Measurements from ENCODE around the gene SCMH1. TPM values are rescaled to one million over a fixed set of nuclear protein-coding genes. Genes with fewer than 3 reads are reported as not detected.

SCMH1 gene
- polyA plus RNA-seq, 1 donor from 2014 or later: 23.0 TPM

- Histone ChIP-seq H3K36me3 (ENCODE audit: insufficient read depth, low read length) (no peaks in the 10 kb centered on the region), H3K27ac (ENCODE audit: low read length) (no peak overlapping the region), H3K9me3 (ENCODE audit: low read length) (no peaks in the 10 kb centered on the region), H3F3A (ENCODE audit: insufficient read depth, low read length, poor library complexity, severe bottlenecking) (no peaks in the 10 kb centered on the region), H3K79me2 (replicated peaks; ENCODE audit: insufficient read depth, low read length) (no peaks in the 10 kb centered on the region), H4K20me1 (ENCODE audit: insufficient read depth) (no peaks in the 10 kb centered on the region), H3K4me3 (ENCODE audit: low read length) (no peak overlapping the region), H3K27me3 (ENCODE audit: insufficient read depth, low read depth, low read length) (no peaks in the 10 kb centered on the region), H2AFZ (ENCODE audit: low read depth, low read length) (no peak overlapping the region), H3K9ac (ENCODE audit: low read length) (no peak overlapping the region), H3K9me2 (ENCODE audit: insufficient read depth, low read length) (no peaks in the 10 kb centered on the region), H3K4me2 (ENCODE audit: low read length) (no peak overlapping the region)
- TF ChIP-seq, protein P1, sequence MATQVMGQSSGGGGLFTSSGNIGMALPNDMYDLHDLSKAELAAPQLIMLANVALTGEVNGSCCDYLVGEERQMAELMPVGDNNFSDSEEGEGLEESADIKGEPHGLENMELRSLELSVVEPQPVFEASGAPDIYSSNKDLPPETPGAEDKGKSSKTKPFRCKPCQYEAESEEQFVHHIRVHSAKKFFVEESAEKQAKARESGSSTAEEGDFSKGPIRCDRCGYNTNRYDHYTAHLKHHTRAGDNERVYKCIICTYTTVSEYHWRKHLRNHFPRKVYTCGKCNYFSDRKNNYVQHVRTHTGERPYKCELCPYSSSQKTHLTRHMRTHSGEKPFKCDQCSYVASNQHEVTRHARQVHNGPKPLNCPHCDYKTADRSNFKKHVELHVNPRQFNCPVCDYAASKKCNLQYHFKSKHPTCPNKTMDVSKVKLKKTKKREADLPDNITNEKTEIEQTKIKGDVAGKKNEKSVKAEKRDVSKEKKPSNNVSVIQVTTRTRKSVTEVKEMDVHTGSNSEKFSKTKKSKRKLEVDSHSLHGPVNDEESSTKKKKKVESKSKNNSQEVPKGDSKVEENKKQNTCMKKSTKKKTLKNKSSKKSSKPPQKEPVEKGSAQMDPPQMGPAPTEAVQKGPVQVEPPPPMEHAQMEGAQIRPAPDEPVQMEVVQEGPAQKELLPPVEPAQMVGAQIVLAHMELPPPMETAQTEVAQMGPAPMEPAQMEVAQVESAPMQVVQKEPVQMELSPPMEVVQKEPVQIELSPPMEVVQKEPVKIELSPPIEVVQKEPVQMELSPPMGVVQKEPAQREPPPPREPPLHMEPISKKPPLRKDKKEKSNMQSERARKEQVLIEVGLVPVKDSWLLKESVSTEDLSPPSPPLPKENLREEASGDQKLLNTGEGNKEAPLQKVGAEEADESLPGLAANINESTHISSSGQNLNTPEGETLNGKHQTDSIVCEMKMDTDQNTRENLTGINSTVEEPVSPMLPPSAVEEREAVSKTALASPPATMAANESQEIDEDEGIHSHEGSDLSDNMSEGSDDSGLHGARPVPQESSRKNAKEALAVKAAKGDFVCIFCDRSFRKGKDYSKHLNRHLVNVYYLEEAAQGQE (IDR thresholded peaks at IDR 0.05; ENCODE audit: borderline replicate concordance): no peak
- TF ChIP-seq CTCF (IDR thresholded peaks at IDR 0.05; ENCODE audit: poor library complexity, severe bottlenecking) (no peak), MXI1 (conservative IDR thresholded peaks at IDR 0.05; ENCODE audit: poor library complexity, severe bottlenecking) (no peak), SMC3 (conservative IDR thresholded peaks at IDR 0.05; ENCODE audit: poor library complexity) (no peak), EP300 (conservative IDR thresholded peaks at IDR 0.05; ENCODE audit: poor library complexity, severe bottlenecking) (no peak), EZH2 (IDR thresholded peaks at IDR 0.05; ENCODE audit: borderline replicate concordance, insufficient read depth, low read length, poor library complexity, severe bottlenecking) (no peak), POLR2AphosphoS5 (IDR thresholded peaks at IDR 0.05) (no peak), RAD21 (conservative IDR thresholded peaks at IDR 0.05) (no peak), TAF1 (IDR thresholded peaks at IDR 0.05; ENCODE audit: low read depth) (no peak)
Measured at GRCh38 chr1:41093826-41094225, 148.3 kb downstream of the SCMH1 start.

- H3F3A ChIP-seq (ENCODE audit: insufficient read depth, low read length, poor library complexity, severe bottlenecking): no peaks in the 10 kb centered on the region
- no peaks in the 10 kb centered on the region for H3K9me2 ChIP-seq (ENCODE audit: insufficient read depth, low read length)
- H3K27me3 ChIP-seq (ENCODE audit: insufficient read depth, low read depth, low read length): no peaks in the 10 kb centered on the region
- H2AFZ ChIP-seq (ENCODE audit: low read depth, low read length): no peak overlapping the region
- no peak overlapping the region for H3K27ac ChIP-seq (ENCODE audit: low read length)
- TF ChIP-seq CTCF (IDR thresholded peaks at IDR 0.05; ENCODE audit: poor library complexity, severe bottlenecking) (no peak), EZH2 (IDR thresholded peaks at IDR 0.05; ENCODE audit: borderline replicate concordance, insufficient read depth, low read length, poor library complexity, severe bottlenecking) (no peak), RAD21 (conservative IDR thresholded peaks at IDR 0.05) (no peak), MXI1 (conservative IDR thresholded peaks at IDR 0.05; ENCODE audit: poor library complexity, severe bottlenecking) (no peak), POLR2AphosphoS5 (IDR thresholded peaks at IDR 0.05) (no peak), TAF1 (IDR thresholded peaks at IDR 0.05; ENCODE audit: low read depth) (no peak), SMC3 (conservative IDR thresholded peaks at IDR 0.05; ENCODE audit: poor library complexity) (no peak), EP300 (conservative IDR thresholded peaks at IDR 0.05; ENCODE audit: poor library complexity, severe bottlenecking) (no peak)
- H3K79me2 ChIP-seq (replicated peaks; ENCODE audit: insufficient read depth, low read length): no peaks in the 10 kb centered on the region
- no peak overlapping the region for H3K9ac ChIP-seq (ENCODE audit: low read length)
- no peaks in the 10 kb centered on the region for H3K9me3 ChIP-seq (ENCODE audit: low read length)
- no peak overlapping the region for H3K4me3 ChIP-seq (ENCODE audit: low read length)
- no peaks in the 10 kb centered on the region for H3K36me3 ChIP-seq (ENCODE audit: insufficient read depth, low read length)
- H3K4me2 ChIP-seq (ENCODE audit: low read length): no peak overlapping the region
- no peaks in the 10 kb centered on the region for H4K20me1 ChIP-seq (ENCODE audit: insufficient read depth)
Measured at GRCh38 chr1:41086921-41087320, 155.2 kb downstream of the SCMH1 start.

All from neural cell (in vitro differentiated cells).